NCI-H2107 treated with DMSO at 0.1 percent for 48 hours (cell line): ENCODE measurements around the gene MAP3K4.

Experiments used
- DNase-seq: peaks from one replicate; lab custom pipeline; 2025; ENCODE audit not compliant: unreplicated experiment; lab: John Stamatoyannopoulos, UW

MAP3K4 gene

DNA sequence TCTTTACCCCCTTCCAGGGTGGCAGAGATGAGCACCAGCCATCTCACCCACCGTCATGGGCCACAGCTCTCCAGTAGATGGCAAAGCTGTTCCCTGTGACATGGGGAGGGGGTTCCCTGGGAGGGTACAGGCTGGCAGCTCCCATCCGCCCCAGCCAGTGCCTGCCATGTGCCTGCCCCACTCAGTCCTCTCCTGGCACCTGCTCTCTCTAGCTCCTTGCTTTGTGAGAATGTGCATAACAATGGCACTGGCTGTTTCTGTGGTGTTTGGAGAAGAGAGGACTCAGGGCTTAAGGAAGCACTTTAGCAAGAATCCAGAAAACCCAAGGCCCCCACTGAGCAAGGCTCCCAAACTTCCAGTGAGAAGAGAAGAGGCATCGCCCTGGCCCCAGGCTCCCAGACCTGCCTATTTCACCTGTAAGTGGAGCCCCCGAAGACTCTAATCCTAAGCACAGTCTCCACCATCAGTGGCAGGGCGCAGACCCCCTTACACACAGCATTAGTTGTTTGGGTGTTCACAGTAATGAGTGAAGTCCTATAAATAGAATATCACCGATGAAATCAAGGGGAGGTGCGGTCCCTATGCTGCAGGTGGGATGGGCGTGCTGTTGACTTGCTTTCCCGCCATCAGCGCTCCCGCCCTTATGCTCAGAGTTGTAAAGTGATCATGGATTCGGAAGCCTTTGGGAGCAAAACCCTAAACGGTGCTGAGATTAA lies 172.1 kb downstream of the MAP3K4 start:
- DNase-seq = no peak

DNA sequence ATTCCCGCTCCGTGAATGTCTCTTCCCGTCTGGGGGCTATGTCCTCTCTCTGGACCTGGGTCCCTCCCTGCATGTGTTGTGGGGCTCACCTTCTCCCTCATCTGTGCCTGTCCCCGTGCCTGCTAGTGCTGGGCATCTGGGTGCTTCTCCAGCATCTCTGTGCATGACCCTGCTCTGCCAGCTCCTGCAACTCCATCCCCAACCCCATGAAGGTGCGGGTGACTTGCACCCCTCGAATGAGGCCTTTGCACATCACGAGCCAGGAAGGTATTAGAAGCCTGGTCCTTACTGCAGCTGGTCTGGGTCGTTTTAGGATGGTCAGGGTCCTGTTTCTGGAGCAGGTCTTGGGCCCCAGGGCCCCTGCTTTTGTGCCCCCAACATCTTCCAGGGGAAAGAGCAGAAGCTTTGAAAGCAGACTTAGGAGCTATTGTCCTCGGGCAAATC lies 172.6 kb downstream of the MAP3K4 start:
- DNase-seq = no peak

DNA sequence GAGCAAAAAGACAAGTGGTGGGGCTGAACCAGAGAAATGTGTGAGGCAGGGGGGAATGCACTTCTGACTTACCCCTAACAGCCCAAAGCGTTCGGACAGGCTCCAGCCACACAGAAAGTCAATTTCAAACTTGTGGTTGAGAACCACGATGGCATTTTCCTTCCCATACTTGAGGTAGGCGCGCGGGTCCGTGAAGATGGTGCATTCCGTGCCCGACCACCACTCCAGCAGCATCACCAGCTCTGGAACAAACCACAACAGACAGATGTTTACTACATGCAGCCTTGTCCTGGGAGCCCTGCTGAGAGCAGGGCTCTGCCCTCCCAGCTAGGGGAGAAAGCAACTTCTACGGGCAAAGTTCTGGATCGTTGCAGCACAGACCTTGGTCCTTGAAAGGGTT lies 174.6 kb downstream of the MAP3K4 start:
- no peak for DNase-seq

DNA sequence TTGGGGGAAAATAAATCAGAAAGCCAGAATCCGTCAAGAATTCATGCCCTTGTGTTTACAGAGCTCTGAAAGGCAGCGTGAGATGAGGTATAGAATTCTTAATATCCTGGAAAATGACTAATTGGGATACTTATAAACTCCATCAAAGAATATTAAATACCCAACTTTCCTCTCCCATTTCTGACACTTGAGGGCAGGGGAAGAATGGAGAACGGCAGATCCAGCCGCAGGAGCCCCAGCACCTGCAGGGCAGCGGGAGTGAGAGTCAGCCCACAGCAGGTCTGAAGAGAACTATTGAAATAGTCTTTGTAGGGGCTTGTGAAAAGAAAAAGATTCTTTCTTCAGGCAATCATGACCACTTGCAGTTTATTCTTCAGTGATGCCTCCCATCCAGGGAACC lies 175.1 kb downstream of the MAP3K4 start:
- no peak for DNase-seq
